Fibroblast of lung (primary cell): ENCODE results near the gene CYTH2. TPM values are rescaled to one million over a fixed set of nuclear protein-coding genes. Genes with fewer than 3 reads are reported as not detected.

Experiments used
- DNase-seq, 2 donors: peaks; one replicate each; pipeline versions ENCODE4 v3.0.0 to v3.0.0-alpha.2; 2010; ENCODE audit warnings: low read depth in 2 of 2
- H2AFZ ChIP-seq: 2 replicates; pipeline ENCODE4 v1.5.1; 2012; ENCODE audit warnings: low read length, control low read depth, inconsistent platforms
- H3K27ac ChIP-seq: 2 replicates; pipeline ENCODE4 v1.5.1; 2011; ENCODE audit warnings: low read length, control low read depth; ENCODE audit not compliant: insufficient read depth
- H3K27me3 ChIP-seq: 2 replicates; pipeline ENCODE4 v1.5.1; 2011; ENCODE audit warnings: mild to moderate bottlenecking, low read length; ENCODE audit not compliant: control insufficient read depth, insufficient read depth
- H3K36me3 ChIP-seq: 2 replicates; pipeline ENCODE4 v1.5.1; 2011; ENCODE audit warnings: low read length; ENCODE audit not compliant: control insufficient read depth, insufficient read depth
- H3K4me1 ChIP-seq: 2 replicates; pipeline ENCODE4 v1.5.1; 2011; ENCODE audit warnings: low read length; ENCODE audit not compliant: control insufficient read depth, insufficient read depth; ENCODE audit errors: extremely low read depth
- H3K4me2 ChIP-seq: 2 replicates; pipeline ENCODE4 v1.5.1; 2011; ENCODE audit warnings: low read length, control low read depth; ENCODE audit not compliant: insufficient read depth; ENCODE audit errors: extremely low read depth
- H3K4me3 ChIP-seq, 4 experiments: fragments of 200-600 bp in 1 of 4; sonication (generic) in 1 of 4; replicated peaks in 1 of 4; 2 replicates each; pipeline ENCODE4 v1.5.1; 2011 to 2016; ENCODE audit warnings: low read length in 4 of 4, low read depth in 3 of 4, mild to moderate bottlenecking in 3 of 4, control low read depth in 2 of 4, inconsistent platforms in 1 of 4, mixed read lengths in 1 of 4; ENCODE audit not compliant: insufficient read depth in 1 of 4; ENCODE audit errors: control extremely low read depth in 1 of 4
- H3K79me2 ChIP-seq: 2 replicates; pipeline ENCODE4 v1.5.1; 2012; ENCODE audit warnings: mild to moderate bottlenecking, low read length, inconsistent platforms; ENCODE audit not compliant: control insufficient read depth, insufficient read depth
- H3K9ac ChIP-seq: 2 replicates; pipeline ENCODE4 v1.5.1; 2011; ENCODE audit warnings: mild to moderate bottlenecking, low read length, control low read depth; ENCODE audit not compliant: insufficient read depth
- H3K9me3 ChIP-seq: 2 replicates; pipeline ENCODE4 v1.5.1; 2012; ENCODE audit warnings: low read depth, low read length; ENCODE audit not compliant: control insufficient read depth, insufficient read depth
- H4K20me1 ChIP-seq: 2 replicates; pipeline ENCODE4 v1.5.1; 2011; ENCODE audit warnings: low read length; ENCODE audit not compliant: control insufficient read depth, insufficient read depth; ENCODE audit errors: extremely low read depth
- CTCF ChIP-seq, 2 donors: IDR thresholded peaks in 1 of 2; conservative IDR thresholded peaks in 1 of 2; 1 replicate in 1 of 2; 2 replicates in 1 of 2; pipeline ENCODE4 v1.5.1; 2011 to 2012; ENCODE audit warnings: low read length in 2 of 2, control low read depth in 1 of 2, inconsistent platforms in 1 of 2, low read depth in 1 of 2, mild to moderate bottlenecking in 1 of 2
- EZH2 ChIP-seq: IDR thresholded peaks from 2 replicates; pipeline ENCODE4 v1.5.1; 2012; ENCODE audit warnings: low read length, control low read depth, mild to moderate bottlenecking; ENCODE audit errors: missing control alignments
- polyA plus RNA-seq, 2 donors: library from polyadenylated mRNA; depleted of rRNA in 1 of 2; stranded (reverse) in 1 of 2; unstranded in 1 of 2; fragments of >200 nt; gene quantifications; 2 replicates each; pipeline ENCODE4 v1.2.1, GENCODE V29; 2011 to 2012; ENCODE audit warnings: missing spikeins in 1 of 2
- total RNA-seq: library from RNA; depleted of rRNA; stranded (reverse); fragments of >200 nt; gene quantifications from 2 replicates; pipeline ENCODE4 v1.2.1, GENCODE V29; 2014

The CYTH2 gene
- total and polyA plus RNA-seq, 2 donors (not counting 1 experiment from before 2014, with no cell fraction given), result 18.6 to 25.8 TPM

- Histone ChIP-seq H3K9me3 (no peaks in the 10 kb centered on the region), H3K4me3 (no peak within 1 kb of the TSS), H3K27ac (no peak within 1 kb of the TSS), H2AFZ (no peak within 1 kb of the TSS), H3K4me2 (no peak within 1 kb of the TSS), H3K36me3 (peaks cover 21% of the 10 kb centered on the region), H4K20me1 (no peaks in the 10 kb centered on the region), H3K79me2 (no peaks in the 10 kb centered on the region), H3K27me3 (no peaks in the 10 kb centered on the region), H3K4me1 (no peaks in the 10 kb centered on the region), H3K9ac (no peak within 1 kb of the TSS)
- TF ChIP-seq EZH2 (no peak), CTCF (conservative IDR thresholded peaks at IDR 0.05 in 1 of 2, IDR thresholded peaks at IDR 0.05 in 1 of 2; ENCODE audit: low read depth in 1 of 2, low read length in 2 of 2) (no peak)
- no peak for DNase-seq
Observed at GRCh38 chr19:48455171-48455907, 13.8 kb upstream of the CYTH2 start, which contains the start of gene KCNJ14. KCNJ14 (plus strand) TSS chr19:48455574; CDS start chr19:48461725, 6,151 bp downstream.

- Histone ChIP-seq H3K27ac (no peak overlapping the region), H3K4me3 (no peak overlapping the region), H3K9ac (no peak overlapping the region), H2AFZ (no peak overlapping the region), H3K9me3 (no peaks in the 10 kb centered on the region), H3K36me3 (peaks cover 16% of the 10 kb centered on the region), H3K79me2 (no peaks in the 10 kb centered on the region), H4K20me1 (no peaks in the 10 kb centered on the region), H3K27me3 (no peaks in the 10 kb centered on the region), H3K4me1 (no peaks in the 10 kb centered on the region), H3K4me2 (no peak overlapping the region)
- TF ChIP-seq EZH2 (no peak), CTCF (conservative IDR thresholded peaks at IDR 0.05 in 1 of 2, IDR thresholded peaks at IDR 0.05 in 1 of 2; ENCODE audit: low read depth in 1 of 2, low read length in 2 of 2) (no peak)
- DNase-seq, result no peak
Observed at GRCh38 chr19:48455908-48456562, 13.1 kb upstream of the CYTH2 start.

- peaks cover 14% of the 10 kb centered on the region for H3K36me3 ChIP-seq
- H3K79me2 ChIP-seq, result no peaks in the 10 kb centered on the region
- no peaks in the 10 kb centered on the region for H3K9me3 ChIP-seq
- DNase-seq, result no peak
- no peak overlapping the region for H3K9ac ChIP-seq
- no peaks in the 10 kb centered on the region for H4K20me1 ChIP-seq
- H3K4me3 ChIP-seq, result no peak overlapping the region
- no peak overlapping the region for H3K27ac ChIP-seq
- no peak overlapping the region for H2AFZ ChIP-seq
- no peaks in the 10 kb centered on the region for H3K27me3 ChIP-seq
- no peak overlapping the region for H3K4me2 ChIP-seq
- H3K4me1 ChIP-seq, result no peaks in the 10 kb centered on the region
- TF ChIP-seq EZH2 (no peak), CTCF (conservative IDR thresholded peaks at IDR 0.05 in 1 of 2, IDR thresholded peaks at IDR 0.05 in 1 of 2; ENCODE audit: low read depth in 1 of 2, low read length in 2 of 2) (no peak)
Observed at GRCh38 chr19:48456864-48457263, 12.3 kb upstream of the CYTH2 start.
